ENCODE results near the gene TWF2.
"Not testable (repeated sequence)": the region's sequence is repeated elsewhere in the genome, so short reads cannot be mapped to it uniquely, and the experiment has no call there.

TWF2 gene

GRCh38 chr3:52238761-52239701, at the start of gene TWF2:
TWF2 (minus strand) TSS chr3:52239158; CDS start chr3:52239016, 142 bp downstream.
- peak; percentile 77 to 84 for DNase-seq (ENCODE audit: low read depth in 1 of 2, low spot score in 1 of 2)

- no peak for DNase-seq (ENCODE audit: low read depth in 1 of 2, low spot score in 1 of 2)
Observed at GRCh38 chr3:52288674-52289073, 49.7 kb upstream of the TWF2 start.

GRCh38 chr3:52286777-52287110, 47.8 kb upstream of the TWF2 start:
- no peak for DNase-seq (ENCODE audit: low read depth in 1 of 2, low spot score in 1 of 2)

- DNase-seq (ENCODE audit: low read depth in 1 of 2, low spot score in 1 of 2), result not testable (repeated sequence)
Observed at GRCh38 chr3:52284051-52284450, 45.1 kb upstream of the TWF2 start.

GRCh38 chr3:52283306-52283705, 44.3 kb upstream of the TWF2 start:
- DNase-seq (ENCODE audit: low read depth in 1 of 2, low spot score in 1 of 2), result no peak

GRCh38 chr3:52281981-52282801, 43.2 kb upstream of the TWF2 start:
- peak in 1 of 2 donors; percentile 23 for DNase-seq (ENCODE audit: low read depth in 1 of 2, low spot score in 1 of 2)

- DNase-seq (ENCODE audit: low read depth in 1 of 2, low spot score in 1 of 2), result no peak
Observed at GRCh38 chr3:52280050-52280461, 41.1 kb upstream of the TWF2 start.

- DNase-seq (ENCODE audit: low read depth in 1 of 2, low spot score in 1 of 2), result no peak
Observed at GRCh38 chr3:52279596-52279995, 40.6 kb upstream of the TWF2 start.

- DNase-seq (ENCODE audit: low read depth in 1 of 2, low spot score in 1 of 2), result peak; percentile 95 to 99
Observed at GRCh38 chr3:52278510-52279069, 39.6 kb upstream of the TWF2 start, which contains the start of gene WDR82. WDR82 (minus strand) TSS chr3:52278649; CDS start chr3:52278361, 288 bp downstream.

- DNase-seq (ENCODE audit: low read depth in 1 of 2, low spot score in 1 of 2), result peak in 1 of 2 donors; percentile 57
Observed at GRCh38 chr3:52277972-52278509, 39.1 kb upstream of the TWF2 start.

- DNase-seq (ENCODE audit: low read depth in 1 of 2, low spot score in 1 of 2), result peak; percentile 46 to 56
Observed at GRCh38 chr3:52277071-52277964, 38.4 kb upstream of the TWF2 start.

GRCh38 chr3:52274781-52275180, 35.8 kb upstream of the TWF2 start:
- not testable (repeated sequence) for DNase-seq (ENCODE audit: low read depth in 1 of 2, low spot score in 1 of 2)

GRCh38 chr3:52272831-52273230, 33.9 kb upstream of the TWF2 start:
- DNase-seq (ENCODE audit: low read depth in 1 of 2, low spot score in 1 of 2), result no peak

- DNase-seq (ENCODE audit: low read depth in 1 of 2, low spot score in 1 of 2), result not testable (repeated sequence)
Observed at GRCh38 chr3:52272172-52272571, 33.2 kb upstream of the TWF2 start.

GRCh38 chr3:52270252-52270754, 31.3 kb upstream of the TWF2 start:
- DNase-seq (ENCODE audit: low read depth in 1 of 2, low spot score in 1 of 2), result no peak

GRCh38 chr3:52269776-52270175, 30.8 kb upstream of the TWF2 start:
- DNase-seq (ENCODE audit: low read depth in 1 of 2, low spot score in 1 of 2), result no peak

GRCh38 chr3:52268036-52268435, 29.1 kb upstream of the TWF2 start:
- DNase-seq (ENCODE audit: low read depth in 1 of 2, low spot score in 1 of 2), result peak in 1 of 2 donors; percentile 34

- DNase-seq (ENCODE audit: low read depth in 1 of 2, low spot score in 1 of 2), result no peak
Observed at GRCh38 chr3:52265387-52265786, 26.4 kb upstream of the TWF2 start.

- DNase-seq (ENCODE audit: low read depth in 1 of 2, low spot score in 1 of 2), result no peak
Observed at GRCh38 chr3:52262447-52262846, 23.5 kb upstream of the TWF2 start.

- DNase-seq (ENCODE audit: low read depth in 1 of 2, low spot score in 1 of 2), result no peak
Observed at GRCh38 chr3:52259448-52259847, 20.5 kb upstream of the TWF2 start.

Data from stimulated activated CD4-positive, alpha-beta T cell treated with anti-CD3 and anti-CD28 coated beads, Interleukin-15, amount 100 ng/mL, for 1 hour (primary cell).